MCF 10A (cell line): ENCODE measurements around the gene RBFA. TPM values are rescaled to one million over a fixed set of nuclear protein-coding genes. Genes with fewer than 3 reads are reported as not detected.

ENCODE experiments used
- BruUV-seq: library from RNA; stranded (reverse); fragments of 400-500 nt; replicated peaks from 2 replicates; lab custom pipeline; 2021; lab: Mats Ljungman, UMichigan
- CTCF ChIA-PET: fragments of 300-600 bp; sonication (Branson Sonifier 250); formaldehyde crosslinking; extraction: SDS; loops from one replicate; lab custom pipeline; 2021; ENCODE audit warnings: antibody characterized with exemption, inconsistent platforms; lab: Yijun Ruan, JAX
- POLR2A ChIA-PET: fragments of 300-600, 350-650 bp; sonication (Branson Sonifier 250); formaldehyde crosslinking; extraction: SDS; loops from one replicate; lab custom pipeline; 2020; ENCODE audit warnings: antibody characterized with exemption, inconsistent platforms; lab: Yijun Ruan, JAX
- DNase-seq: peaks from one replicate; pipeline ENCODE4 v3.0.0-alpha.2; 2018; ENCODE audit not compliant: unreplicated experiment
- H3K27ac Mint-ChIP-seq: one replicate; pipeline ENCODE4 v1.8.0; 2022; ENCODE audit warnings: mild to moderate bottlenecking, low read depth, mixed read lengths; ENCODE audit not compliant: unreplicated experiment
- H3K27me3 Mint-ChIP-seq: one replicate; pipeline ENCODE4 v1.8.0; 2022; ENCODE audit warnings: mixed read lengths; ENCODE audit not compliant: insufficient read depth, unreplicated experiment
- H3K36me3 Mint-ChIP-seq: one replicate; pipeline ENCODE4 v1.8.0; 2022; ENCODE audit warnings: mild to moderate bottlenecking, moderate library complexity, mixed read lengths; ENCODE audit not compliant: insufficient read depth, unreplicated experiment
- H3K4me1 Mint-ChIP-seq: one replicate; pipeline ENCODE4 v1.8.0; 2022; ENCODE audit warnings: mixed read lengths; ENCODE audit not compliant: insufficient read depth, unreplicated experiment
- H3K4me3 Mint-ChIP-seq: one replicate; pipeline ENCODE4 v1.8.0; 2022; ENCODE audit warnings: mild to moderate bottlenecking, moderate library complexity, mixed read lengths; ENCODE audit not compliant: unreplicated experiment
- H3K9me3 Mint-ChIP-seq: one replicate; pipeline ENCODE4 v1.8.0; 2022; ENCODE audit warnings: mixed read lengths; ENCODE audit not compliant: unreplicated experiment
- intact Hi-C: fragments of 100-400 bp; cut with micrococcal nuclease; formaldehyde crosslinking; loops from 2 replicates; pipeline ENCODE4 v1.14.1; 2022
- total RNA-seq: library from RNA; stranded (reverse); gene quantifications from 2 replicates; pipeline ENCODE4 v1.2.3, GENCODE V29; 2022
- TF ChIP-seq, protein P1 (sequence below): fragments of 200-600 bp; IDR thresholded peaks from one replicate; pipeline ENCODE4 v1.8.0; 2022; ENCODE audit warnings: antibody characterized with exemption, mild to moderate bottlenecking; ENCODE audit not compliant: unreplicated experiment

The RBFA gene
- total RNA-seq, 1 experiment from 2014 or later = 47.4 TPM

DNA sequence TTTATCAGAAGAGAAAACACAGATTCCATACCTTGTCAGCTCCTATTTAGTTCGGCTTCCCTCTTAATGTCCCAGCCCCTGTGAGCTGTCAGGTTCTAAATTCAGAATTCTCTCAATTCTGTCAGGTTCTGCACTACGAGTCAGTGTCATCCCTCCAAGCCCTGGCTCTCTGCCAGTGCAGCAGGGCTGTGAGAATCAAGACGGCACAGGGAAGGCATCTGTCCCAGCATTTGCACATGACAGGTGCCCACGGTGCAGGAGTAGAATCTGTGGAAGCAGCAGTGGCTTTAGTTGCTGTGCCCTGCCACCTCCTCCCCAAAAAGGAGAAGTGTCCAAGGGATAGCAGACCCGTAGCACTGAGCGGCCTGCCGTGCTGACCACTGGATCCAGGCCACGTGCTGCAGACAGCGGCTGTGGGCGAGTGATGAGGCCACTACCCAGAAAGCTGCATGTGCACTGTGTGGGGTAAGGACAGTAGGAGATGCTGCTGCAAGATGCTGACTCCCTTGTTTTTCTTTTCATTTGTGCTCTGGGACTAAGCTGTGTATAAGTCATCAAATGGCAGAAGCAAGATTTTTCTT is 12.8 kb downstream of the RBFA start:
- intact Hi-C loops = no loop called here

DNA sequence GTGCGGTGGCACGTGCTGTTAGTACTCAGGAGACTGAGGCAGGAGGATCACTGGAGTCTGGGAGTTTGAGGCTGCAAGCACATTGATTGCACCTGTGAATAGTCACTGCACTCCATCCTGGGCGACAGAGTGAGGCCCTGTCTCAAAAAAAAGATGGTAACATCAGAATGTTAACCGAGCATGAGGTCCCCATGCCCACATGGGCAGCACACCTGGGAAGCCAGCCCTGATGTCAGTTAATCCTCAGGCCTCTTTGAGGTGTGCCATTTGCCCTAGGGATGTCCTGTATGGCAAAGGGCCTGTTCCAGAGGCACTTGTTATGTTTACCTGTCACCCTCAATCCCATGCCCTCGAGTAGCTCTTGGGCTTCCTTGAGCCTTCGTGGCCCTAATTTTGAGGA is 16.6 kb downstream of the RBFA start:
- DNase-seq = no peak
- H3K27me3 Mint-ChIP-seq = no peaks in the 10 kb centered on the region
- peaks cover 18% of the 10 kb centered on the region for H3K9me3 Mint-ChIP-seq
- no peak overlapping the region for H3K4me3 Mint-ChIP-seq
- ChIA-PET CTCF (interaction anchor here (0.7 kb wide), 1 partner anchor 13 kb away, joined by 3 read pairs; no protein-coding TSS in a partner anchor), POLR2A (no interaction called here)
- BruUV-seq = no TSS peak
- intact Hi-C loops = no loop called here
- H3K36me3 Mint-ChIP-seq = peaks cover 37% of the 10 kb centered on the region
- no peaks in the 10 kb centered on the region for H3K4me1 Mint-ChIP-seq
- TF ChIP-seq, protein P1, sequence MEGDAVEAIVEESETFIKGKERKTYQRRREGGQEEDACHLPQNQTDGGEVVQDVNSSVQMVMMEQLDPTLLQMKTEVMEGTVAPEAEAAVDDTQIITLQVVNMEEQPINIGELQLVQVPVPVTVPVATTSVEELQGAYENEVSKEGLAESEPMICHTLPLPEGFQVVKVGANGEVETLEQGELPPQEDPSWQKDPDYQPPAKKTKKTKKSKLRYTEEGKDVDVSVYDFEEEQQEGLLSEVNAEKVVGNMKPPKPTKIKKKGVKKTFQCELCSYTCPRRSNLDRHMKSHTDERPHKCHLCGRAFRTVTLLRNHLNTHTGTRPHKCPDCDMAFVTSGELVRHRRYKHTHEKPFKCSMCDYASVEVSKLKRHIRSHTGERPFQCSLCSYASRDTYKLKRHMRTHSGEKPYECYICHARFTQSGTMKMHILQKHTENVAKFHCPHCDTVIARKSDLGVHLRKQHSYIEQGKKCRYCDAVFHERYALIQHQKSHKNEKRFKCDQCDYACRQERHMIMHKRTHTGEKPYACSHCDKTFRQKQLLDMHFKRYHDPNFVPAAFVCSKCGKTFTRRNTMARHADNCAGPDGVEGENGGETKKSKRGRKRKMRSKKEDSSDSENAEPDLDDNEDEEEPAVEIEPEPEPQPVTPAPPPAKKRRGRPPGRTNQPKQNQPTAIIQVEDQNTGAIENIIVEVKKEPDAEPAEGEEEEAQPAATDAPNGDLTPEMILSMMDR = no peak
- H3K27ac Mint-ChIP-seq = no peak overlapping the region

More for the DNA sequence above, 12.8 kb downstream of the RBFA start:
- CTCF ChIA-PET = no interaction called here
- TF ChIP-seq, protein P1 = no peak
- no peaks in the 10 kb centered on the region for H3K4me1 Mint-ChIP-seq
- no peaks in the 10 kb centered on the region for H3K27me3 Mint-ChIP-seq
- BruUV-seq = no TSS peak
- H3K9me3 Mint-ChIP-seq = peaks cover 8% of the 10 kb centered on the region
- H3K4me3 Mint-ChIP-seq = no peak overlapping the region
- POLR2A ChIA-PET = no interaction called here
- H3K27ac Mint-ChIP-seq = no peak overlapping the region
- no peak for DNase-seq
- H3K36me3 Mint-ChIP-seq = peaks cover 47% of the 10 kb centered on the region

DNA sequence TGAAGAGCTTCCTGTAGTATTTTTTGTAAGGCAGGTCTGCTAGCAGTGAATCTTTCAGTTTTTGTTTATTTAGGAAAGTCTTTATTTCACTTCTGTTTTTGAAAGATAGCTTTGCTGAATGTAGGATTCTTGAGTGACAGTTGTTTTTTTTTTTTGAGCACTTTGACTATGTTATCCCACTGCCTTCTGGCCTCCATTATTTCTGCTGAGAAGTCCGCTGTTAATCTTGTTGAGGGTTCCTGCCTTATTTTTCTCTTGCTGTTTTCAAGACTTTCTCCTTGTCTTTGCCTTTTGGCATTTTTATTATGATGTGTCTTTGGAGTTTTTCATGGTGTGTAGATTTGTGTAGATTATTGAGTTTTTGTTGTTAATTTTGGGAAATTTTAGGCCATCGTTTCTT is 21.9 kb downstream of the RBFA start:
- ChIA-PET POLR2A (interaction anchor here (1.0 kb wide), 1 partner anchor 67 kb away, joined by 4 read pairs; no protein-coding TSS in a partner anchor), CTCF (interaction anchor here (0.6 kb wide), 1 partner anchor 184 kb away, joined by 3 read pairs; no protein-coding TSS in a partner anchor)
- TF ChIP-seq, protein P1 = no peak
- Mint-ChIP-seq H3K4me3 (no peak overlapping the region), H3K36me3 (peaks cover 14% of the 10 kb centered on the region), H3K9me3 (peaks cover 37% of the 10 kb centered on the region), H3K27ac (no peak overlapping the region), H3K27me3 (no peaks in the 10 kb centered on the region), H3K4me1 (no peaks in the 10 kb centered on the region)
- BruUV-seq = no TSS peak
- no peak for DNase-seq
- intact Hi-C loops = no loop called here

DNA sequence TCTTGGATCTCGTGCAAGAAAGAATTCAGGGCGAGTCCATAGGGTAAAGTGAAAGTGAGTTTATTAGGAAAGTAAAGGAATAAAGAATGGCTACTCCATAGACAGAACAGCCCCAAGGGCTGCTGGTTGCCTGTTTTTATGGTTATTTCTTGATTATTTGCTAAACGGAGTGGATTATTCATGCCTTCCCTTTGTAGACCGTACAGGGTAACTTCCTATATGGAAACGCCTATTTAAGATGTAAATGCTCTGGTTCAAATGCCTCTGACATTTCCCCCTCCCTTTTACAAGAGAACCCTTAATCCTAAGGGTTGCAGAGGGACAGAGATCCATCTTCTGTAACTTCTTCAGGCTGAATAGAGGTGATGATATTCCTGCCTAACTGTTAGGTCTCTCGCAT is 25.7 kb downstream of the RBFA start:
- no TSS peak for BruUV-seq
- no peaks in the 10 kb centered on the region for H3K4me1 Mint-ChIP-seq
- peaks cover 20% of the 10 kb centered on the region for H3K9me3 Mint-ChIP-seq
- intact Hi-C loops = no loop called here
- ChIA-PET CTCF (interaction anchor here (0.5 kb wide), 1 partner anchor 20 kb away, joined by 3 read pairs; no protein-coding TSS in a partner anchor), POLR2A (no interaction called here)
- TF ChIP-seq, protein P1 = no peak
- H3K27ac Mint-ChIP-seq = no peak overlapping the region
- H3K36me3 Mint-ChIP-seq = peaks cover 5% of the 10 kb centered on the region
- H3K4me3 Mint-ChIP-seq = no peak overlapping the region
- no peak for DNase-seq
- H3K27me3 Mint-ChIP-seq = no peaks in the 10 kb centered on the region
